Loucy (cell line): Measurements from ENCODE around the gene MRPL50.

ENCODE experiments used
- H2AFZ ChIP-seq: fragments of 200-600 bp; sonication (generic); 2 replicates; pipeline ENCODE4 v1.6.0; 2016; ENCODE audit warnings: antibody characterized with exemption, mild to moderate bottlenecking, low read length, moderate library complexity
- H3F3A ChIP-seq: fragments of 200-600 bp; 2 replicates; pipeline ENCODE4 v1.6.0; 2016; ENCODE audit warnings: antibody characterized with exemption, low read depth, mild to moderate bottlenecking
- H3K27me3 ChIP-seq: fragments of 200-600 bp; sonication (generic); 2 replicates; pipeline ENCODE4 v1.6.1; 2014; ENCODE audit warnings: low read length, mild to moderate bottlenecking; ENCODE audit not compliant: insufficient read depth, poor library complexity, severe bottlenecking
- H3K36me3 ChIP-seq: fragments of 200-600 bp; sonication (generic); 2 replicates; pipeline ENCODE4 v1.6.1; 2016; ENCODE audit warnings: low read length; ENCODE audit not compliant: insufficient read depth
- H3K4me1 ChIP-seq: fragments of 200-600 bp; sonication (generic); 2 replicates; pipeline ENCODE4 v1.5.1; 2014; ENCODE audit warnings: low read length, mild to moderate bottlenecking; ENCODE audit not compliant: insufficient read depth, poor library complexity, severe bottlenecking
- H3K4me2 ChIP-seq: fragments of 200-600 bp; sonication (generic); 2 replicates; pipeline ENCODE4 v1.6.0; 2014; ENCODE audit warnings: antibody characterized with exemption, low read length, low read depth, mild to moderate bottlenecking; ENCODE audit not compliant: poor library complexity, severe bottlenecking
- H3K4me3 ChIP-seq: fragments of 200-600 bp; sonication (generic); 2 replicates; pipeline ENCODE4 v1.5.1; 2014; ENCODE audit warnings: low read length, mild to moderate bottlenecking, mixed read lengths; ENCODE audit not compliant: poor library complexity, severe bottlenecking
- H3K79me2 ChIP-seq: fragments of 200-600 bp; sonication (generic); 2 replicates; pipeline ENCODE4 v1.6.1; 2014; ENCODE audit warnings: low read length; ENCODE audit not compliant: insufficient read depth
- H3K9ac ChIP-seq: fragments of 200-600 bp; sonication (generic); 2 replicates; pipeline ENCODE4 v1.6.0; 2014; ENCODE audit warnings: mild to moderate bottlenecking, low read depth, low read length, moderate library complexity; ENCODE audit not compliant: poor library complexity, severe bottlenecking
- H3K9me2 ChIP-seq: fragments of 200-600 bp; sonication (generic); replicated peaks from 2 replicates; pipeline ENCODE4 v1.6.1; 2016; ENCODE audit warnings: low read depth, low read length, mixed read lengths
- H3K9me3 ChIP-seq: fragments of 200-600 bp; sonication (generic); 2 replicates; pipeline ENCODE4 v1.6.1; 2014; ENCODE audit warnings: mild to moderate bottlenecking, antibody characterized with exemption, low read length, low read depth; ENCODE audit not compliant: insufficient read depth
- H4K20me1 ChIP-seq: fragments of 200-600 bp; sonication (generic); 2 replicates; pipeline ENCODE4 v1.6.0; 2014; ENCODE audit warnings: antibody characterized with exemption, low read length, mild to moderate bottlenecking; ENCODE audit not compliant: insufficient read depth, poor library complexity, severe bottlenecking
- EZH2phosphoT487 ChIP-seq: fragments of 200-600 bp; IDR thresholded peaks from 2 replicates; pipeline ENCODE4 v1.6.1; 2018; ENCODE audit warnings: antibody characterized with exemption, mild to moderate bottlenecking, moderate library complexity, borderline replicate concordance
- TF ChIP-seq, protein P1 (sequence below): fragments of 200-600 bp; sonication (generic); conservative IDR thresholded peaks from 2 replicates; pipeline ENCODE4 v1.5.1; 2014; ENCODE audit warnings: mild to moderate bottlenecking, antibody characterized with exemption, low read length

Gene MRPL50

DNA sequence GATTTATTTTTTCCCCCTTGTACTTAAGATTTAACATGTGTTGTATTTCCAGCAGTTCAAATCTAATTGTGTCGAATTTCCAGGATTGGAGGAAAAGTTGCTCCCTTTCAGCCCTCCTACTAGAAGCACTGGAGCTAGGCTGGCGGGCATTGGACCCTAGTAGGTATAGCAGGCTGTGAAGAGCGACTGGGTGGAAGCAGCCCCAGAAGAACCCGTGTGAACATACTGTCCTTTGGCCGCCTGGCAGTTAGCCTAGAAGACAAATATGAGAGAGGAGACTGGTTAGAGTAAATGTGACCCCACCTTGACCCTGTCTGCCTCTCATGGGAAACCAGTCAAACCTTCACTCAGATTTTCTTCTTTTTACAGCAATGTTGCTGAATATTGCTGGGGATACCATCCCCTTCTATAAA, 23.2 kb upstream of the MRPL50 start:
- Histone ChIP-seq H3K9ac (no peak overlapping the region), H3K9me2 (no peaks in the 10 kb centered on the region), H2AFZ (no peak overlapping the region), H3F3A (no peaks in the 10 kb centered on the region), H3K9me3 (no peaks in the 10 kb centered on the region), H3K27me3 (no peaks in the 10 kb centered on the region), H3K79me2 (no peaks in the 10 kb centered on the region), H3K36me3 (no peaks in the 10 kb centered on the region), H3K4me3 (no peak overlapping the region), H3K4me2 (no peak overlapping the region), H4K20me1 (no peaks in the 10 kb centered on the region), H3K4me1 (no peaks in the 10 kb centered on the region)
- no peak for TF ChIP-seq EZH2phosphoT487
- TF ChIP-seq, protein P1, sequence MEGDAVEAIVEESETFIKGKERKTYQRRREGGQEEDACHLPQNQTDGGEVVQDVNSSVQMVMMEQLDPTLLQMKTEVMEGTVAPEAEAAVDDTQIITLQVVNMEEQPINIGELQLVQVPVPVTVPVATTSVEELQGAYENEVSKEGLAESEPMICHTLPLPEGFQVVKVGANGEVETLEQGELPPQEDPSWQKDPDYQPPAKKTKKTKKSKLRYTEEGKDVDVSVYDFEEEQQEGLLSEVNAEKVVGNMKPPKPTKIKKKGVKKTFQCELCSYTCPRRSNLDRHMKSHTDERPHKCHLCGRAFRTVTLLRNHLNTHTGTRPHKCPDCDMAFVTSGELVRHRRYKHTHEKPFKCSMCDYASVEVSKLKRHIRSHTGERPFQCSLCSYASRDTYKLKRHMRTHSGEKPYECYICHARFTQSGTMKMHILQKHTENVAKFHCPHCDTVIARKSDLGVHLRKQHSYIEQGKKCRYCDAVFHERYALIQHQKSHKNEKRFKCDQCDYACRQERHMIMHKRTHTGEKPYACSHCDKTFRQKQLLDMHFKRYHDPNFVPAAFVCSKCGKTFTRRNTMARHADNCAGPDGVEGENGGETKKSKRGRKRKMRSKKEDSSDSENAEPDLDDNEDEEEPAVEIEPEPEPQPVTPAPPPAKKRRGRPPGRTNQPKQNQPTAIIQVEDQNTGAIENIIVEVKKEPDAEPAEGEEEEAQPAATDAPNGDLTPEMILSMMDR, result no peak

DNA sequence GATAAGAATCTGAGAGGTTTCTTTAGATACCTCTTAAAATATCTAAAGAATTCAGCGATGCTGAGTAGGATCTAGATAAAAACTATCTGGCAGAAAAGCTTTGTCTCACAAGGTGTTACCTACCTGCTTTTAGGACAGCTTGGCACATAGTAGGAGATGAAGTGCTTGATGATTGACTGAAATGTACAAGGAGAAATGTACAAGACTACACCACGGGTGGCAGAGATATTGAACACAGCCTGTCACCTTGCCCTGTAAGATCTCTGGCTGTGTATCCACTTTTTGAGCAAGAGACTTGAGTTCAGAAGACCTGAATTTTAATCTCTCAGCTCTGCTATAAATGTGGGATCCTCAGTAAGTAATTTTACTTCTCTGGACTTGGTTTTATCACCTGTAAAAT, 21.4 kb upstream of the MRPL50 start:
- no peak overlapping the region for H3K4me3 ChIP-seq
- no peaks in the 10 kb centered on the region for H3K36me3 ChIP-seq
- H3F3A ChIP-seq, result no peaks in the 10 kb centered on the region
- no peak overlapping the region for H3K9ac ChIP-seq
- H3K27me3 ChIP-seq, result no peaks in the 10 kb centered on the region
- no peaks in the 10 kb centered on the region for H3K9me2 ChIP-seq
- no peak overlapping the region for H2AFZ ChIP-seq
- H3K4me1 ChIP-seq, result no peaks in the 10 kb centered on the region
- H3K4me2 ChIP-seq, result no peak overlapping the region
- TF ChIP-seq, protein P1, result no peak
- TF ChIP-seq EZH2phosphoT487, result no peak
- H3K9me3 ChIP-seq, result no peaks in the 10 kb centered on the region
- H4K20me1 ChIP-seq, result no peaks in the 10 kb centered on the region
- no peaks in the 10 kb centered on the region for H3K79me2 ChIP-seq

DNA sequence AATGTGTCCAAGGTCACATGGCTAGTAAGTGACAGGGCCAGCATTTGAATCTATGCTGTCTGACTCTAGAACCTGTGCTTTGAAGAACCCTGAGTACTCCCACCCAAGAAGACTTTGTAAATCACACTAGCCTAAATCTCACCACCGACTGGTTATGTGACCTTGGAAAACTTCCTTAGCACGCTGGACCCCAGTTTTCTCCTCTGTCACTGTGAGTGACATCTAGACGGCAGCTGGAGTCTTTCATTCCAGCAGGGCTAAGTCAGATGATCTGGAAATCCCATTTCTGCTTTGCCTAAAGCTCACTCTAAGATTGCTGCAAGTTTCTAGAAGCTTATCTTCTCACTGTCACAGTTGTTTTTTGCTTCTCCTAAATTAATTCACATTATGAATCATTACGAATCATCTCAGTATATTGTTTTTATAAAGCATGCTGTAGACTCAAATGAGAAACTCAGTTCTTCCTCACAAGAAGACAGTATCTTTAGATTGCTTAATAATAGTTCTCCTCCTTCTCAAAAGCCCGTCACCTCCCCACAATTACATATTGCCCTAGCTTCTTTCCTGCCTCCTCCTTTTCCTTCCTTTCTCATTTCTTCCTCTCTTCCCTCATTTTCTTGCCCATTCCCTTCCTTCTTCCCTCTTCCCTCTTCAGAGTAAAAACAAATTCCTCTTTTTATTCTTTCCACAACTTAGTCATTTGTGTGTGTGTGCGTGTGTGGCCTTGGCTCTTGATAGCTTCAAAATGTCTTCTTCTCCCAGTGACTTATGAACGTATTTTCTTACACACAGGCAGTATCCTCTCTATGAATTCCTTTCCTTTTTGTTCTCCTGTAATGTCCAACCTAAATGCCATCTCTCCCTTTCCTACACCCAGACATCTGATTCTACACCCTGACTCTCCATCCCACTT, 20.4 kb upstream of the MRPL50 start:
- TF ChIP-seq EZH2phosphoT487, result no peak
- TF ChIP-seq, protein P1, result no peak
- H3K27me3 ChIP-seq, result no peaks in the 10 kb centered on the region
- no peak overlapping the region for H2AFZ ChIP-seq
- H3K9me2 ChIP-seq, result no peaks in the 10 kb centered on the region
- no peaks in the 10 kb centered on the region for H3K4me1 ChIP-seq
- no peaks in the 10 kb centered on the region for H3F3A ChIP-seq
- no peaks in the 10 kb centered on the region for H3K79me2 ChIP-seq
- H3K36me3 ChIP-seq, result no peaks in the 10 kb centered on the region
- H3K9me3 ChIP-seq, result no peaks in the 10 kb centered on the region
- H3K4me3 ChIP-seq, result no peak overlapping the region
- no peak overlapping the region for H3K4me2 ChIP-seq
- H4K20me1 ChIP-seq, result no peaks in the 10 kb centered on the region
- no peak overlapping the region for H3K9ac ChIP-seq
